Femur (tissue), 1 donor: ENCODE data around the gene SERF2.
"Not testable (repeated sequence)": the region's sequence is repeated elsewhere in the genome, so short reads cannot be mapped to it uniquely, and the experiment has no call there.

Experiments
- DNase-seq: peaks from one replicate; pipeline ENCODE4 v3.0.0-alpha.2; 2017

The SERF2 gene

GRCh38 chr15:43830691-43831275 lies 38.7 kb downstream of the SERF2 start:
- DNase-seq = not testable (repeated sequence)

DNA sequence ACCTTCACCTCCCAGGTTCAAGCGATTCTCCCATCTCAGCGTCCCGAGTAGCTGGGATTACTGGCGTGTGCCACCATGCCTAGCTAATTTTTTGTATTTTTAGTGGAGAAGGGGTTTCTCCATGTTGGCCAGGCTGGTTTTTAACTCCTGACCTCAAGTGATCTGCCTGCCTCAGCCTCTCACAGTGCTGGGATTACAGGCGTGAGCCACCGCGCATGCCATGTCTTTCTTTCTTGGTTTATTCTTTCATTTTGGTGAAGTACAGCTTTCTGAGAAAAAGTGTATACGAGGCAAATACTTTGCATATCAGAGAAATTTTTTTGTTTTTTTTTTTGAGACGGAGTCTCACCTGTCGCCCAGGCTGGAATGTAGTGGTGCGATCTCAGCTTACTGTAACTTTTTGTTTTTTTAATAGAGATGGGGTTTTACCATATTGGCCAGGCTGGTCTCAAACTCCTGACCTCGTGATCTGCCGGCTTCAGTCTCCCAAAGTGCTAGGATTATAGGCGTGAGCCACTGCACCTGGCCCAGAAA lies 39.5 kb downstream of the SERF2 start:
- DNase-seq = not testable (repeated sequence)

DNA sequence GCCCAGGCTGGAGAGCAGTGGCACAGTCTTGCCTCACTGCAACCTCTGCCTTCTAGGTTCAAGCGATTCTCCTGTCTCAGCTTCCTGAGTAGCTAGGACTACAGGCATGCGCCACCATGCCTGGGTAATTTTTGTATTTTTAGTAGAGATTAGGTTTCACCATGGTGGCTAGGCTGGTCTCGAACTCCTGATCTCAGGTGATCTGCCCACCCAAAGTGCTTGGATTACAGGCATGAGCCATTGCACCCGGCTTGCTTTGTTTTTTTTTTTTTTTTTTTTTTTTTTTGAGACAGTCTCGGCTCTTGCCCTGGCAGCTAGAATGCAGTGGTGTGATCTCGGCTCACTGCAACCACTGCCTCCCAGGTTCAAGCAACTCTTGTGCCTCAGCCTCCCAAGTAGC lies 40.4 kb downstream of the SERF2 start:
- DNase-seq = not testable (repeated sequence)

DNA sequence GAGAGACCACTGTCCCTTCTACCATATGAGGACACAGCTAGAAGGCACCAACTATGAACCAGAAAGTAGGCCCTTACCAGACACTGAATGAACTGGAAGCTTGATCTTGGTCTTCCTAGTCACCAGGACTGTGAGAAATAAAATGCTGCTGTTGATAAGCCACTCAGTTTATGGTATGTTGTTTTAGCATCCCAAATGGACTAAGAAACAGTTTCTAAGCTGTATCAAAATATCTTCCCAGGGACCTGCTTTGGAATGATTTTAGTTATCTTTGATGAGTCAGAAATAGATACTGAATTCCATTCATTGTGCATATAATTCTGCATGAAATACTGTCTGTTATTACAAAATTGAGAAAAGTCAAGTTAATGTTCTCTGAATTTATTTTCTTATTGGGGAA lies 53.3 kb downstream of the SERF2 start:
- DNase-seq = no peak
